HG03575 (cell line): ENCODE data around the gene HLA-F.

Experiments
- ATAC-seq: cut with Tn5 transposase; IDR thresholded peaks from one replicate; pipeline ENCODE4 v1.9.1; 2021; ENCODE audit not compliant: unreplicated experiment, insufficient number of reproducible peaks, low FRiP score; ENCODE audit errors: extremely low read depth

The HLA-F gene

GRCh38 chr6:29739882-29740261, 16.6 kb downstream of the HLA-F start:
- no peak for ATAC-seq

GRCh38 chr6:29741592-29741991, 18.4 kb downstream of the HLA-F start:
- no peak for ATAC-seq

- no peak for ATAC-seq
Observed at GRCh38 chr6:29742127-29742526, 18.9 kb downstream of the HLA-F start.

GRCh38 chr6:29743025-29743424, 19.8 kb downstream of the HLA-F start:
- no peak for ATAC-seq

GRCh38 chr6:29743568-29743967, 20.3 kb downstream of the HLA-F start:
- ATAC-seq, result no peak

GRCh38 chr6:29744131-29744530, 20.9 kb downstream of the HLA-F start:
- ATAC-seq, result no peak

- ATAC-seq, result no peak
Observed at GRCh38 chr6:29744621-29745020, 21.4 kb downstream of the HLA-F start.

- ATAC-seq, result no peak
Observed at GRCh38 chr6:29745386-29745785, 22.2 kb downstream of the HLA-F start.

- no peak for ATAC-seq
Observed at GRCh38 chr6:29745855-29746449, 22.7 kb downstream of the HLA-F start.

GRCh38 chr6:29746846-29747687, 23.8 kb downstream of the HLA-F start:
- no peak for ATAC-seq

- no peak for ATAC-seq
Observed at GRCh38 chr6:29747688-29748250, 24.5 kb downstream of the HLA-F start.

GRCh38 chr6:29748391-29749307, 25.4 kb downstream of the HLA-F start:
- ATAC-seq, result no peak

- no peak for ATAC-seq
Observed at GRCh38 chr6:29749308-29749662, 26.1 kb downstream of the HLA-F start.

- ATAC-seq, result no peak
Observed at GRCh38 chr6:29749668-29750067, 26.4 kb downstream of the HLA-F start.

- no peak for ATAC-seq
Observed at GRCh38 chr6:29750709-29751108, 27.5 kb downstream of the HLA-F start.

GRCh38 chr6:29751480-29751879, 28.2 kb downstream of the HLA-F start:
- no peak for ATAC-seq

- no peak for ATAC-seq
Observed at GRCh38 chr6:29752451-29753308, 29.4 kb downstream of the HLA-F start.

GRCh38 chr6:29753309-29753644, 30.0 kb downstream of the HLA-F start:
- ATAC-seq, result no peak
